Adrenal gland (tissue), 12 donors: ENCODE data around the gene SLC5A11. TPM values are rescaled to one million over a fixed set of nuclear protein-coding genes. Genes with fewer than 3 reads are reported as not detected.

Experiments used
- DNase-seq, 7 donors: peaks; one replicate each; pipeline ENCODE4 v3.0.0-alpha.2; 2019 to 2020
- H3K27ac ChIP-seq, 5 donors: fragments of 200-600 bp; sonication (generic) in 4 of 5; 1 replicate in 3 of 5; 2 replicates in 2 of 5; pipeline versions ENCODE4 v1.5.1 to v1.8.0; 2016 to 2020; ENCODE audit warnings: mild to moderate bottlenecking in 1 of 5
- H3K27me3 ChIP-seq: fragments of 200-600 bp; 2 replicates; pipeline ENCODE4 v1.8.0; 2021
- H3K36me3 ChIP-seq, 2 donors: fragments of 200-600 bp; replicated peaks in 1 of 2; 1 replicate in 1 of 2; 2 replicates in 1 of 2; pipeline versions ENCODE4 v1.5.1 to v1.8.0; 2018 to 2022
- H3K4me1 ChIP-seq, 2 donors: fragments of 200-600 bp; replicated peaks in 1 of 2; 1 replicate in 1 of 2; 2 replicates in 1 of 2; pipeline versions ENCODE4 v1.5.1 to v1.8.0; 2018 to 2021
- H3K4me3 ChIP-seq, 4 donors: fragments of 200-600 bp; sonication (generic) in 3 of 4; one replicate each; pipeline ENCODE4 v1.5.1; 2016 to 2018
- H3K9me3 ChIP-seq, 3 donors: fragments of 200-600 bp; sonication (generic) in 1 of 3; replicated peaks in 1 of 3; 1 replicate in 2 of 3; 2 replicates in 1 of 3; pipeline versions ENCODE4 v1.5.1 to v1.8.0; 2016 to 2021
- POLR2A ChIP-seq, 2 donors: fragments of 450-650 bp; IDR thresholded peaks; one replicate each; pipeline ENCODE4 v1.6.1; 2017; ENCODE audit warnings: antibody characterized with exemption in 2 of 2, mild to moderate bottlenecking in 2 of 2, moderate library complexity in 1 of 2
- WGBS, 4 donors: extraction: QIAGEN DNeasy Blood & Tissue Kit in 2 of 4; methylation state at CpG; one replicate each; pipeline versions ENCODE4 v1.1.5 to v1.1.7; 2013 to 2017; 5-methylcytosine and 5-hydroxymethylcytosine counted together
- intact Hi-C, 2 donors: fragments of 100-400 bp; cut with DNase I; formaldehyde crosslinking; loops; one replicate each; pipeline versions ENCODE4 v1.14.1 to v1.15.0; 2022 to 2023
- polyA plus RNA-seq, 3 donors: library from polyadenylated mRNA; stranded (reverse); fragments of 200-250 nt in 2 of 3; fragments of 350-450 nt in 1 of 3; fragmentation: Illumina TruSeq in 1 of 3; extraction: RNeasy Lipid Tissue Mini Kit (QIAGEN cat#74804) in 1 of 3; gene quantifications; one replicate each; pipeline ENCODE4 v1.2.3, GENCODE V29; 2013 to 2014
- total RNA-seq, 9 donors: library from RNA; depleted of rRNA in 4 of 9; stranded (reverse); fragments of >200 nt in 4 of 9; fragments of 120-200 nt in 1 of 9; fragmentation: NEBNext Ultra II Directional in 1 of 9; extraction: Animal tissue kit (Norgen Biotek cat#: 25700) in 1 of 9; gene quantifications; one replicate each; pipeline versions ENCODE4 v1.1.0 to v1.2.4, GENCODE V29; 2013 to 2023
- TF ChIP-seq, protein P1 (sequence below), 6 experiments: fragments of 450-650 bp in 4 of 6; fragments of 200-600 bp in 2 of 6; sonication (generic) in 1 of 6; IDR thresholded peaks; 1 replicate in 5 of 6; 2 replicates in 1 of 6; pipeline versions ENCODE4 v1.5.1 to v1.8.0; 2016 to 2021; ENCODE audit warnings: antibody characterized with exemption in 6 of 6, mild to moderate bottlenecking in 2 of 6, moderate library complexity in 1 of 6
- donor health status: healthy with polysubstance abuse.
- donor health status: Bipolar disorder and iron deficiency.
- donor health status: DM: yes; HTN: yes; CAD: no.
- donor health status: DM: no; HTN: no; CAD: no.
- donor health status: DM: no; HTN: no; CAD: no.
- donor health status: DM: yes; HTN: yes; CAD: no.

SLC5A11 gene
- total and polyA plus RNA-seq, 12 donors, result 0.17 to 0.57 (median 0.43) TPM; not detected in 8

DNA sequence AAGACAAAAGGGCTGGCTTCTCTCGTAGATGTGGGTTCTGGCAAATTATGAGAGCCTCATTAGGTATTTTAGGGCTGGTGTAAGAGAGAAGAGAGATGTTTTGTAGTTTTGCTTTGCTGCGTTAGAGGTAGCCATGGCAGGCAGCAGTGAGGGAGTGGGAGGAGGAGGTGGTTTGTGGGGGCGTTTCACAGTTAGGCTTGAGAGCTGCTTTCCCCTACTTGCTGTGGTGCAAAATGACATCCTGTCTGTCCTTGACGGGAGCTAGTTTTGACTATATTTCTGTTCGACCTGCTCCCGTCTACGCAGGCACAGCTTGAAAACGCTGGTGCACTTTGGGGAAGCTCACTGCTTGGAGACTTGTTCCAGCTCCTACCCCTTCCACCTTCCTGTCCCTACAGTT lies 75.5 kb downstream of the SLC5A11 start:
- H3K27ac ChIP-seq, result no peak overlapping the region
- H3K4me3 ChIP-seq, result no peak overlapping the region
- no peaks in the 10 kb centered on the region for H3K9me3 ChIP-seq
- DNase-seq, result no peak
- no peak for TF ChIP-seq POLR2A (IDR thresholded peaks at IDR 0.05)
- TF ChIP-seq, protein P1, sequence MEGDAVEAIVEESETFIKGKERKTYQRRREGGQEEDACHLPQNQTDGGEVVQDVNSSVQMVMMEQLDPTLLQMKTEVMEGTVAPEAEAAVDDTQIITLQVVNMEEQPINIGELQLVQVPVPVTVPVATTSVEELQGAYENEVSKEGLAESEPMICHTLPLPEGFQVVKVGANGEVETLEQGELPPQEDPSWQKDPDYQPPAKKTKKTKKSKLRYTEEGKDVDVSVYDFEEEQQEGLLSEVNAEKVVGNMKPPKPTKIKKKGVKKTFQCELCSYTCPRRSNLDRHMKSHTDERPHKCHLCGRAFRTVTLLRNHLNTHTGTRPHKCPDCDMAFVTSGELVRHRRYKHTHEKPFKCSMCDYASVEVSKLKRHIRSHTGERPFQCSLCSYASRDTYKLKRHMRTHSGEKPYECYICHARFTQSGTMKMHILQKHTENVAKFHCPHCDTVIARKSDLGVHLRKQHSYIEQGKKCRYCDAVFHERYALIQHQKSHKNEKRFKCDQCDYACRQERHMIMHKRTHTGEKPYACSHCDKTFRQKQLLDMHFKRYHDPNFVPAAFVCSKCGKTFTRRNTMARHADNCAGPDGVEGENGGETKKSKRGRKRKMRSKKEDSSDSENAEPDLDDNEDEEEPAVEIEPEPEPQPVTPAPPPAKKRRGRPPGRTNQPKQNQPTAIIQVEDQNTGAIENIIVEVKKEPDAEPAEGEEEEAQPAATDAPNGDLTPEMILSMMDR (IDR thresholded peaks at IDR 0.05), result no peak
- 93 to 98% (median 94%) methylated on average over 8 of the region's 8 CpGs for WGBS, 4 donors
- intact Hi-C loops, result no loop called here
- no peaks in the 10 kb centered on the region for H3K4me1 ChIP-seq
- H3K27me3 ChIP-seq, result no peaks in the 10 kb centered on the region
- peaks cover 0 to 52% of the 10 kb centered on the region in 2 donors for H3K36me3 ChIP-seq

DNA sequence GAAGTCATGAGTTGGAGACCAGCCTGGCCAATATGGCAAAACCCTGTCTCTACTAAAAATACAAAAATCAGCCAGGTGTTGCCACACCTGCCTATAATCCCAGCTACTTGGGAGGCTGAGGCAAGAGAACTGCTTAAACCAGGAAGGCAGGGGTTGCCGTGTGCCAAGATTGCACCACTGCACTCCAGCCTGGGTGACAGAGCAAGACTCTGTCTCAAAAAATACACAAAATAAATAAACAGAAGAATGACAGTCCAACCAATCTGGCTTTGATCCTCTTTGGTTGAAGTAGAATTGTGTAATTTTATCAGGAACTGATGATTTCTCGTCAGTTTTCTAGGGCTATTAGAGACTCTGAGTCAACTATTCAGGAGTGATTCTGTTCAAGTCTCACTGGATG lies 79.4 kb downstream of the SLC5A11 start:
- Histone ChIP-seq H3K36me3 (peaks cover 0 to 48% of the 10 kb centered on the region in 2 donors), H3K27me3 (no peaks in the 10 kb centered on the region)
- 72 to 86% (median 82%) methylated on average over 2 of the region's 2 CpGs for WGBS, 4 donors

DNA sequence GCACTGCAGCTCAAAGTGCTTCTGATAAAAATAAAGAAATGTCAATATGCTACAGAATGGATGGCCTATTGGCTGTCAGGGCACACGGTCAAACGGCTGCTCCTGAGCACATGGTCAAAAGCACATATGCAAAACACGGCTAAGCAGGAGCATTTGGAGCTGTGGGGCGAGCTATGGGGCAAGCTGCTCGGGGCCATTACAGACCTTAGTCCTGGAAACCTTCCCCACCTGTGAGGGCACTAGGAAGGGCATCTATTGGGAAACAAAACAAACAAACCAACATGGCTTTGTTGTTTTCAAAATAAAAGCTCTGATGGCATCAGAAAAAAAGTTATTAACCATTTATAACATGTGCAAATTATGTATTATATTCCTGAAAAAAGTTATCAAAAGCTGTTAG lies 83.6 kb downstream of the SLC5A11 start:
- H3K9me3 ChIP-seq, result no peaks in the 10 kb centered on the region
- DNase-seq, result no peak
- intact Hi-C loops, result no loop called here
- H3K4me3 ChIP-seq, result no peak overlapping the region
- H3K36me3 ChIP-seq, result peaks cover 0 to 47% of the 10 kb centered on the region in 2 donors
- H3K27ac ChIP-seq, result no peak overlapping the region
- no peaks in the 10 kb centered on the region for H3K4me1 ChIP-seq
- 85 to 94% (median 89%) methylated on average over 5 of the region's 5 CpGs for WGBS, 4 donors
- TF ChIP-seq POLR2A (IDR thresholded peaks at IDR 0.05), result no peak
- TF ChIP-seq, protein P1 (IDR thresholded peaks at IDR 0.05), result no peak
- H3K27me3 ChIP-seq, result no peaks in the 10 kb centered on the region

More for the DNA sequence above, 79.4 kb downstream of the SLC5A11 start:
- TF ChIP-seq, protein P1 (IDR thresholded peaks at IDR 0.05), result no peak
- no peak for TF ChIP-seq POLR2A (IDR thresholded peaks at IDR 0.05)
- intact Hi-C loops, result no loop called here
- no peak overlapping the region for H3K27ac ChIP-seq
- no peak for DNase-seq
- no peaks in the 10 kb centered on the region for H3K4me1 ChIP-seq
- H3K9me3 ChIP-seq, result no peaks in the 10 kb centered on the region
- H3K4me3 ChIP-seq, result no peak overlapping the region

DNA sequence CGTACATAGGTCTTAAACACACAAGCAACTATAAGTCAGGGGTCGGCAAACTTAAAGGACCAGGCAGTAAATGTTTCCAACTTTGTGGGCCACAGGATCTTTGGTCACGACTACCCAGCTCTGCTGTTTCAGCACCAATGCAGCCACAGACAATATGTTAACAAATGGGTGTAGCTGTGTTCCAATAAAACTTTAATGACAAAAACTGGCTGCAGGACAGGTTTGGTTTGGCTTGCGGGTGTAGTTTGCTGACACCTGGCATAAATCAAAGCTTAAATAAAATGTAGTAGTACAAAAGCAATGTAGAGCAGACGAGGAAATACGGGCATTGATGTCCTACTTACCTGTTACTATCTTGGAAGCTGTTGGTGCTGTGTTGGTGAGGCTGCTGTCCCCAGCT lies 84.7 kb downstream of the SLC5A11 start:
- no peak for DNase-seq
- no peak overlapping the region for H3K4me3 ChIP-seq
- no peaks in the 10 kb centered on the region for H3K4me1 ChIP-seq
- no peak overlapping the region for H3K27ac ChIP-seq
- H3K9me3 ChIP-seq, result no peaks in the 10 kb centered on the region
- TF ChIP-seq, protein P1 (IDR thresholded peaks at IDR 0.05), result no peak
- TF ChIP-seq POLR2A (IDR thresholded peaks at IDR 0.05), result no peak
- no peaks in the 10 kb centered on the region for H3K27me3 ChIP-seq
- 93 to 97% (median 95%) methylated on average over 6 of the region's 6 CpGs for WGBS, 4 donors
- intact Hi-C loops, result no loop called here
- H3K36me3 ChIP-seq, result peaks cover 0 to 57% of the 10 kb centered on the region in 2 donors
